NCI-H345 (cell line): ENCODE data around the gene CBARP.

Source experiments
- DNase-seq: peaks from one replicate; lab custom pipeline; 2025; lab: John Stamatoyannopoulos, UW

The CBARP gene

DNA sequence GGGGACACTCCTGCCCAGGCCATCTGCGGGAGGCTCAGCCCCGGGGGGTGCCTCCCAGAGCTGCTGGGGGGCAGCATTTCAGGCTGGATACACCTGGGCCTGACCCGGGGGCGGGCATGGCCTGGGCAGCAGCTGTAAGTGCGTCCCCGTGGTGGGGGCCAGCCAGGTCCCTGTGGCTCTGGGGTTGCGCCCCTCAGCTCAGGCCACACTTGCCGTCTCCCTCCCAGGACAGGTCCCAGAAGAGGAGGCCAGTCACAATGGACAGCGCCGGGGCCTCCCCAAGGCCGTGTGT lies 11.6 kb downstream of the CBARP start:
- DNase-seq: no peak

DNA sequence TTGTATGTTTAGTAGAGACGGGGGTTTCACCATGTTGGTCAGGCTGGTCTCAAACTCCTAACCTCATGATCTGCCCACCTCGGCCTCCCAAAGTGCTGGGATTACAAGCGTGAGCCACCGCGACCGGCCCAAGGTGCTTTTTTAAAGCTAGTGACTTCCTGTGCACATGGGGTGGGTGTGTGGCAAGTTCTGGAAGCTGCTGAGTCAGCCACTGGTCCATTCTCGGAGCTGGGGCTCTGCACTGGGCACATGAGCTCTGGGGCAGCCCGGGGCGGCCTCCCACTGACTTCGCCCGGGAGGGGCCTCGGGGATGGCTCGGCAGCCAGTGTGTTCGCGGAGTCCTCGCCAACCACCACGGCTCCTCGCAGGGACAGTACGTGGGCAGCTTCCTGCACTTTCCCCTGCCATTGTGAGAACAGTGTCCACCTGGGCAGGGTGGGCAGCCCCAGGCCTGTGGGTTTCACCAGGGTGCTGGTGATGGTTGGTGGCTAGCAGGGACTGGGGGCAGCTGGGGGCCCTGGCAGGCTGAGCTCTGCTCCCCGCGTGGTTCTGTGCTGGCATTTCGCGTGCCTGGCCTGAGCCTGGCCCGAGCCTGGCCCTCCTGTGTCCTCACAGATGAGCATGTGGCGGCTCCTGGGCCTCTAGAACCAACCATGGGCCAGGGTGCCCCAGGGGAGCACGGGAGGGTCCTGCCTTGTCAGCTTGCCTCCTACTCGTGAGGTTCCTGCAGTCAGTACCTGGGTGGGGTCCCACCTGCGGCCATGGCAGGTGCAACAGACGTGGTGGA lies 12.2 kb downstream of the CBARP start:
- no peak for DNase-seq

DNA sequence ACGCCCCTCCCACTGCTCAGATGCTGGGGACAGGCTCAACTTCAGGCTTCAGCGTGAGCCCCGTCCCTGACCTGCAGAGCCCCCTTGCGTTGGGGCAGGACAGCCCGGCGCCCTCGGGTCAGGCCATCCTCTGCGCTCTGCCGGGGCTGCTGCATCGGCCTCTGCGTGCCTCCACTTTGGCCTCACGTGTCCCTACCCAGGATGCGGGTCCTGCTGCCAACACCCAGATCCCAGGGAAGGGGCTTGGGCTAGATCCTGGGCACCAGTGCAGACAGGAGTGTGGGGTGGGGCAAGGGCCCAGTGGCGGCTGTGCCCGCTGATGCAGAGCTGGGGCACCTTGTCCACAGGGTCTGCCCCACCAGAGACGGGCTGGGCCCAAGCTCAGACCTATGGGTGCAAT lies 13.0 kb downstream of the CBARP start:
- no peak for DNase-seq

DNA sequence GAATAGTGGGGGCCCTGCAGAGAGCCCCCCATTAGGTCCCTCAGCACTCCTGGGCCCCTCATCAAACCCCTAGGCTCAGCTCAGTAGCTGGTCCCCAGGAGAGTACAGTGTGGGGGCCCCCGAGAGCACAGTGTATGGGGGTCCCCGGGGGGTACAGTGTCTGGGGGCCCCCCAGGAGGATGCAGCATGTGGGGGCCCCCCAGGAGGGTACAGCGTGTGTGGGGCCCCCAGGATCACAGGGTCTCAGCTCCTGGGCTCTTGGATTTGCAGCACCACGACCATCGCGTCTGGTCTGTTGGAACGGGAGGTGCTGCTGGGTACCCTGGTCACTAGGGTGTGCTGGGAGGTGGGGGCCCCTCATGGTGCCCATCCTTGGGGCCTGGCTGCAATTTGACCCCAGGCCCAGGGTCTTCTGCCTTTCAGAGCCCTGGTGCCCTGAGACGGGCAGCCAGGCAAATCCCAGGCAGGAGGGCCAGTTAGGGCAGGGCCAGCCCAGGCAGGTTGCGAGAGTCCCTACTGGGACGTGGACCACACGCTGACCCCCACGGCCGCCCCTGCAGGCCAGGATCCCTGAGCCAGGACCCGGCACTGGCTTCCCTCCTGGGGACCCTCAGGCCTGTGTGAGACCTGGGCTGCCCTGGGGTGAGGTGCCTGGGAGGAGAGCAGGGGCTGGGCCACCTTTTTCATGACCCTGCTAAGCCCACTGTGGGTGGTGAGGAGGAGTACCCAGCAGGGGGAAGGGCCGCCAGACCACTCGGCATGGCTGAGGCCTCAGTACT lies 13.6 kb downstream of the CBARP start:
- no peak for DNase-seq

DNA sequence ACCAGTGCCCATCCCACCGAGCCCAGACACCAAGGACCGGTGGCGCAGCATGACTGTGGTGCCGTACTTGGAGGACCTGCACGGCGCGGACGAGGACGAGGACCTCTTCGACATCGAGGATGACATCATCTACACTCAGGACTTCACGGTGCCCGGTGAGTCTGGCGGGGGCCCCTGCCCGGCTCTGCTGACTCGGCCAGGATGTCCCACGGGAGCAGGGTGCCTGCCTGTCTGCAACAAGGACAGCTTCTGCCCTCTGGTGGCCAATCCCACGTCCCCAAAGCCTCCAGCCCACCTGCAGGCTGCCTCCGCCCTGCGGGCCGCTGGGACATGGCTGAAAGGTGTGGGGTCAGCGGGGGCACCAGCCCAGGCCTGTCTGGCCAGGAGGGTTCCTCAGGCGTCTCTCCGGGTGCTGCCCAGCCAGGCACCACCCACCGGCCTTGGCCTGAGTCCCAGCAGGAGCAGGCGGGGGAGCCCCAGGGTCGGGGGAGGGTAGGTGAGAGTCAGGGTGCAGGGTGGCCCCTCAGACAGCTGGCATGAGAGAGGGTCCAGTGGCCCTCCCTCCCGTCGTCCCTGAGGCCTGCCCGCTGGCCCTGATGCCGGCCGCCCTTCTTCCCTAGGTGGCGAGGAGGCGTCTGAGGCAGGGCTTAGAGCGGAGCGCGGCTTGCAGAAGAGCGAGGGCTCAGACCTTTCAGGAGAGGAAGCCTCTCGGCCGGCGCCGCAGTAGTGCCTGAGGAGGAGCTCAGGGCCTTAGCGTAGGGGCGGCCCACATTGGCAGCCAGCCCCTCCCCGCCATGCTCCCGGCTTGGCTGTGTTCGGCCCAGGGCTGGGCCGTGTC lies 14.6 kb downstream of the CBARP start:
- no peak for DNase-seq

DNA sequence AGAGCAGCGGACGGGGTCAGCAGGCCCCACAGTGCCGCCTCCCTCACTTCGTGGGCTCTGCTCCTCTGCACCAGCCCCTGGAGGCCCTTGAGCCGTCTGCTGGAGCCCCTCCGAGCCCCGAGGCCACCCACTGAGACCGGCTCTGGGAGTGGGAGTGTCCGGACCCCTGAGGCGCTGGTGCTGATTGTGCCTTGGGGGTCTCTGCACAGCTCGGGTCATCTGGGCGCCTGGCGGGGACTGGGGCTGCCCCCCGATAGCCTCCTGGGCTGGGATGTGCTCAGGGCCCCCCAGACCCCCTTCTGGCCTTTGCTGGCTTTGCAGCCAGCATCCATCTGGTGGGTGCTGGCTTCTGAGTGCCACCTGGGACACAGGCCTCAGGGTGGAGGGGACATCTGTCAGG lies 15.4 kb downstream of the CBARP start:
- no peak for DNase-seq

DNA sequence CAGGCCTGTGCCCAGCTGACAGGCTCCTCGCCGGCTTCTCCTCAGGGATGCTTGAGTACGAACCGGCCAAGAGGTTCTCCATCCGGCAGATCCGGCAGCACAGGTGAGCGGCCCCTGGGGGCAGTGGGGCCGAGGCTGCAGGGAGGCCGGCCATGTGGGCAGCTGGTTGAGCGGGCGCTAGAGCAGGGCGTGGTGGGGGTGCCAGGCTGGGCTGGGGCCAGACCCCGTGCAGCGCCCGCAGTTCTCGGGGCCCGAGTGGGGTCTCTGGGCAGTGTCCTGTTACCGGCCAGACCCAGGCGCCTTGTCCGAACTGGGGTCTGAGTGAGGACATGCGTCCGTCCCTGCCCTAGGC lies 15.9 kb downstream of the CBARP start:
- no peak for DNase-seq

DNA sequence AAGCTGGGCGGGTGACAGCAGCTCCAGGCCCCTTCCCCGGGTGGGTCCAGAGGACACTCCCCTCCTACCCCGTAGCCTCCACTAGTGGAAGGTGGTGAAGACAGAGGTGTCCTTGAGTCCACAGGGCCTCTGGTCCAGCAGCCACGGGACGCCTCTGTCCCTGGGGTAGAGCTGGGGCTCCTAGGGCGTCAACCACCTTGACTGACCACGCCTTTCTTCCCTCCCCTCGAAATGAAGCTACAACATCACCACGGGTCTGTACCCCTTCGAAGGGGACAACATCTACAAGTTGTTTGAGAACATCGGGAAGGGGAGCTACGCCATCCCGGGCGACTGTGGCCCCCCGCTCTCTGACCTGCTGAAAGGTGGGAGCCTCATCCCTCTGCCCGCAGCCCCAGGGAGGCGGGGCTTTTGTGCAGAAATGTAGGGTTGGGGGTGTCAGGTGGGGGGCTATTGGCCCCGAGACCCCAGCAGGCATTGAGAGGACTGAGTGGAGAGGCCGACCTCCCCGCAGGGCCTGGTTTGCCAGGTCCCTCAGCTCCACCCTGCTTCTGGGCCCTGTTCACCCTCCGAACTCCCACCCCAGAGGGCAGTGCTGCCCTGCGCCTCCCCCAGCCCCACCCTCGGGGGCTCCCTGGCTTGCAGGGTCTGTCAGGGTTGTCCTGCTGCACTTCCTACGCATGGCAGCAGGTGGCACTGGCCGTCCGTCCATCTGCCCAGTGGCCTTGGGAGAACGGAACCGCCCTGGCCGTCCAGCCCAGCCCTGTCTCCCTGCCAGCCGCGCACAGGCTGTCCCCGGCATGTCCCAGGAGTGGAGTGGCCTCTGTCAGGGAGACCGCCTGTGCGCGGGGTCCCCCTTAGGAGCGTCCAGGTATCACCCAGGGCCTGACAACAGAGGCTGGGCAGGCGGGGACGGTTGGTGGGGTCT lies 16.6 kb downstream of the CBARP start:
- DNase-seq: no peak

DNA sequence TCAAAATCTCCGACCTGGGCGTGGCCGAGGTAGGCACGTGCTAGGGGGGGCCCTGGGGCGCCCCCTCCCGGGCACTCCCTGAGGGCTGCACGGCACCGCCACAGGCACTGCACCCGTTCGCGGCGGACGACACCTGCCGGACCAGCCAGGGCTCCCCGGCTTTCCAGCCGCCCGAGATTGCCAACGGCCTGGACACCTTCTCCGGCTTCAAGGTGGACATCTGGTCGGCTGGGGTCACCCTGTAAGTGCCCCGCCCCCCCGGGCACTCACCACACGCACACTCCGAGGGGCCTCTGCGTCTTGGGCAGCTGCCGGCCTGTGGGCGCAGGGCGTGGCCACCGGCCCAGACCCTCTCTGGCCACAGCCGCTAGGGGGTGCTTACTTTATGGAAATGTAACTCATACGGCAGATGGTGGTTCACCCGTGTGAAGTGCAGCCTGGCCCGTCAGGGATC lies 17.3 kb downstream of the CBARP start:
- DNase-seq: no peak

DNA sequence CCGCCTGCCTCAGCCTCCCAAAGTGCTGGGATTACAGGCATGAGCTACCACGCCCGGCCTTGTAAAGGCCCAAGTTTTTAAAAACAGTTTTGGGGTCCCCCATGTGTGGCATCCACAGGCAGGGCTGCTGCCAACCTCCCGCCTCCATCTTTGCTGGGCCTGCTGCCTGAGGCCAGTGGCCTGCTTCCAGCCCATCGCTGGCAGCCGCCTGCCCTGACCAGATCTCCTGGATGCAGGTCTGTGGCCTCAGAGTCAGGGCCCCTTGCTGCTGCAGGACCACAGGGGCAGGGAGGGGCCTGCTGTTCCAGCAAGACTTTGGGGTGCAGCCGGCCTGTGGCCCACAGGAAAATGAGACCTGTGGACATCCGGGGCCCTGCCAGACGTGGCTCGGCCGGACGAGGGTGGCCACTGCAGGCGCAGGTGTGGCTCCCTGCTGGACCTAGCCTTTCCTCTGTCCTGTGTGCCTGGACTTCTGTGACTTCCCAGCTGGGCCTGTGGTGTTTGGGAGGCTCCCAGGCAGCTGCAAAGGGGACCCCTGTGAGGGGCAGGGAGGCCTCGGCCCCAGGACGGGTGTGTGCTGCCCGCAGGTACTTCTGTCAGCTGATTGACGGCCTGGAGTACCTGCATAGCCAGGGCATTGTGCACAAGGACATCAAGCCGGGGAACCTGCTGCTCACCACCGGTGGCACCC lies 17.9 kb downstream of the CBARP start:
- DNase-seq: no peak

DNA sequence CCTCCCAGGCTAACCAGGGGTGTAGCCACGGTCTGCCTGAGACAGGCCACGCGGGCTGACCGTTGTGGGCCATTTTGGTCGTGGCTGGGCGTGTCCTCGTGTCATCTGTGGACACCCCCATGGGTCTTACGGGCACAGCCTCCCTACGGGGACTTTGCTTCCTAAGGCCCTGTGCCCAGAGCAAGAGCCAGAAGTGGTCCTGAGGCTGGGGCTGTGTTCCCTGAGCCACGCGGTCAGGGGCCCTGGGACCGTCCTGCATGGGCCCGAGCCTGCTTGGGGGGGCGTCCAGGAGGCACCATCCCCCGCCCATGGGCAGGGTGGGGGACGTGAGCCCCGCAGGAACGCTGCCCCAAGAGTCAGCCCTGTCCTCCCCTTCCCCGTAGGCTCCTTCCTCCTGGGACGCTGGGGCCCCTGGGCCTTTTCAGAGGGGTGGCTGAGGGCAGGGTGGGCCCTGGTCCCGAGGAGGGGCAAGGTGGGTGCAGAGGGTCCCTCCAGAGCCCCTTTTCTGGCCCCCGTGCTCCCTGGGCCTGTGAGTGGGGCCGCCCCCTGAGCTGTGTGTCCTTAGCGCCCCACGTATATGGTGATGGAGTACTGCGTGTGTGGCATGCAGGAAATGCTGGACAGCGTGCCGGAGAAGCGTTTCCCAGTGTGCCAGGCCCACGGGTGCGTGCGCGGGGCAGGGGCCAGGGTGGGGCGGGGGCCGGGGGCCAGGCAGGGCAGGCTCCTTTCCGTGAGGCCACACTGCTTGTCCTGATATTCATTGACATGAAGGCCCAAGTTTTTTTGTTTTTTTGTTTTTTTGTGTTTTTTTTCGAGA lies 18.8 kb downstream of the CBARP start:
- no peak for DNase-seq

DNA sequence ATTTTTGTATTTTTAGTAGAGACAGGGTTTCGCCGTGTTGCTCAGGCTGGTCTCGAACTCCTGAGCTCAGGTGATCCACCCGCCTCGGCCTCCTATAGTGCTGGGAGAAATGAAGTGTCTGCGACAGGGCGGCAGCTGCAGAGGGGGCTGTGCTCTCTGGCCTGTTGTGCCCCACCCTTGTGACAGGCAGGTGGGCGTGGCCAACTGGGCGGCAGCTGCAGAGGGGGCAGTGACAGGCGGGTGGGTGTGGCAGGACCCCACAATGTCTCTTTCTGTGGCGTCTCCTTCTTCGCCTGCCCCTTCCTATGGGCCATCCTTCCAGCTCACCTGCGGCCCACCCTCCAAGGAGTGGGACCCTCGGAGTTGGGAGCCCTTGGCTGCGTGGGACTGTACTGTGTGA lies 20.4 kb downstream of the CBARP start:
- DNase-seq: no peak

DNA sequence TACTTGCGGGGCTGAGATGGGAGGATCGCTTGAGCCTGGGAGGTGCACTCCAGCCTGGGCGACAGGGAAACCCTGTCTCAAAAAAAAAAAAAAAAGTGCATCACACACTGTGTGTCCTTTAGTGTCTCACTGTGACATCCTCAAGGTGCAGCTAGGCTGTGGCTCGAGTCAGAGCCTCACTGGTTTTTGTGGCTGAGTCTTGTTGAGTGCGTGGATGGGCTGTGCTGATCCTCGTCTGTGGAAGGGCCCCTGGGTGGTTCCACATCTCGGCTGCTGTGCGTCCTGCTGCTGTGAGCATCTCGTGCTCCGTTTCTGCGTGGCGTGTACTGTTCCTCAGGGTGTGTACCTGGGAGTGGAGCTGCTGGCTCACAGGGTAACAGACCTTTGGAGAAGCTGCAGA lies 21.0 kb downstream of the CBARP start:
- DNase-seq: no peak

DNA sequence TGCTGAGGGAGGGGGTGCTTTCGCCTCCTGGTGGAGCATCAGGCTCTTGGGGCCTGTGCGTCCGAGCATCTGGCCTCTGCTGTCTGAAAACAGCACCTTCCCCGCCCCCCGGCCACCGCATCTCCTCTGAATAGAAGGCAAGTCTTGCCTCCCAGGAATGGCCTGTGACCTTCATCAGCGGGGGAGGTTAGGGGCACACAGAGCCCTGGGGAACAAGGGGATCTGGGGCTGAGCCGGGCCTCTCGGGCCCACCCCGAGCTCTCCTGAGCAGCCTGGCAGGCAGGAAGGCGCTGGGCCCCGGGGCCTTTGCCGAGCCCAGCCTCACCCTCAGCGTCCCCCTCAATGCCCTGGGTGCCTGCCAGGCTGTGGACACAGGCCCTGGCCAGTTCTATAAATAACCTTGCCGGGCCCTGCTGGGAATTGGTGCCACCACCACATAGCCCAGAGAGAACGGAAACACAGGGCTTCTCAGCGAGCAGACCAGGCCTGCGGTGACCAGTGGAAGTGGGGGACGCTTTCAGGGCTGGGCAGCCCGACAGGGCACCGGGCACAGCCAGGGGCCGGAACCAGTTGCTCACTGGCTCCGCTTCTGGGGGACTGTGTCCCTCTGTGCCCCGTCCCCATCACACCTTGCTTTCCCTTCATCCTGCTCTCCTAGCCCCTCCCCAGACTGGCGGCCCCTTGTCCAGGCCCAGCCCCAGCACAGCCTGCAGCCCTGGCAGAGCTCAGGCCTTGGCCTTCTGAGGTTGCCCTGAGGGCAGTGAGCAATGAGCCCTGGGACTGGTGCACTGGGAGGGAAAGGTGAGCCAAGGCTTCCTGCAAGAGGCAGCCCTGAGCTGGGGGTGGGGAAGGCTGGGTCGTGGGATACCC lies 22.7 kb downstream of the CBARP start:
- DNase-seq: no peak

DNA sequence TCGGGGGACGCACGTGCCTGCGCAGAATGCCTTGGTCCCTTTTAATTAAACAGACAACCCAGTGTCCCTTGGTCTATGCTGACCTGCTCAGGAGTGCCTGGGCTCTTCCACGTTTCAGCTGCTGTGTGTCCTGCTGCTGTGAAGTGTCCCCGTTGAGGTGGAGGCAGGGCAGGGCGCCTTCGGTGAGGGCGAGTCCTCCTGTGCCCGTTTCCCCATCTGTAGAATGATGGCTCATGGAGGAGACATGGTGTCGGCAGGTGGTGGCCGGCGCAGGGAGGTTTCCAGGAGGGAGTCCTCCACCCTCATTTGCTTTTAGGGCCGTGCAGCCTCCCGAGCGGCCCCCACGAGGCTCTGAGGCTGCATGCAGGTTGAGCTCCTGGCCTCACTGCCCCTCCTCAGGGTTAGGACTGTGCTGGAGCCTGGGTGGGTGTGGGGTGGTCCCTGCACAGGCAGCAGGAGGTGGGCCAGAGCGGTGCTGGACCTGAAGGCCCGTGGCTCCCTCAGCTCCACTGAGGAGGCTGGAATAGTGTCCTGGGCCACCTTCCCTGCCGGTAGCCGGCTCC lies 23.4 kb downstream of the CBARP start:
- DNase-seq: no peak

DNA sequence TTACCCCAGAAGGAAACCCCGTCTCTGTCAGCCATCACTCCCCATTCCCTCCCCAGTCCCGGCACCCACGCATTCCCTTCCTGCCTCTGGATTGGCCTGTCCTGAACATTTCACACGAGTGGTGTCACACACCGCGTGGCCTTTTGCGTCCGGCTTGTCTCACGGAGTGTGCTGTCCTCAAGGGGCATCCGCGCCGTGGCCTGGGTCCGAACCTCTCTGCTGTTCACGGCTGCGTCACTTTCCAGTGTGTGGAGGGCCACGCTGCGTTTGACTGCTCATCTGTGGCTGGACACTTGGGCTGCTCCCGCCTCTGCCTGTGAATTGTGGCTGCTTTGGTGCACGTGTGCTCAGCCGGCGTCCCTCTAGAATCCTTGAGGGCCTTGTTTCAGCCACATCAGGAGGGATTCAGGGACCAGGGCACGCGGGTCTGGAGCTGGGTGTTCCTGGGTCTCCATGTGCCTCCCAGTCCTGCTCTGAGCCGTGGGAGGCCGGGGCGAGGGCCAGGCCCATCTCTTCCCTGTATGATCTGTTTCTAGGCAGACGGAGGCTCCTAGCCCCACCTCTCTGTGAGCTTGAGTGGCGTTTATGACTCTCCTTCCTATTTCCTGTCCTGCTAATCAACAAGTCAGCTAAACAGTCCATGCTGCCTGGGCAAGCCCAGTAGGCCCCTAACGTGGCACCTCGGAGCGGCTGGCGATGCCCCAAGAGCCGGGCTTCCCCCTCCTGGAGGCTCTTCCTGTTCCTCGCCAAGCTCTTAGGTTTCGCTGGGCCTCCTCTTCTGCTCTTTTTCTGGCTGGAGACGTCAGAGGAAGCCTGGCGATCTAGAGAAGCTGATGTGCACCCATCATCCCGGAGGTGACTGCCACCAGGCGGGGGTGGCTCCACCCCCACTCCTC lies 24.2 kb downstream of the CBARP start:
- no peak for DNase-seq

DNA sequence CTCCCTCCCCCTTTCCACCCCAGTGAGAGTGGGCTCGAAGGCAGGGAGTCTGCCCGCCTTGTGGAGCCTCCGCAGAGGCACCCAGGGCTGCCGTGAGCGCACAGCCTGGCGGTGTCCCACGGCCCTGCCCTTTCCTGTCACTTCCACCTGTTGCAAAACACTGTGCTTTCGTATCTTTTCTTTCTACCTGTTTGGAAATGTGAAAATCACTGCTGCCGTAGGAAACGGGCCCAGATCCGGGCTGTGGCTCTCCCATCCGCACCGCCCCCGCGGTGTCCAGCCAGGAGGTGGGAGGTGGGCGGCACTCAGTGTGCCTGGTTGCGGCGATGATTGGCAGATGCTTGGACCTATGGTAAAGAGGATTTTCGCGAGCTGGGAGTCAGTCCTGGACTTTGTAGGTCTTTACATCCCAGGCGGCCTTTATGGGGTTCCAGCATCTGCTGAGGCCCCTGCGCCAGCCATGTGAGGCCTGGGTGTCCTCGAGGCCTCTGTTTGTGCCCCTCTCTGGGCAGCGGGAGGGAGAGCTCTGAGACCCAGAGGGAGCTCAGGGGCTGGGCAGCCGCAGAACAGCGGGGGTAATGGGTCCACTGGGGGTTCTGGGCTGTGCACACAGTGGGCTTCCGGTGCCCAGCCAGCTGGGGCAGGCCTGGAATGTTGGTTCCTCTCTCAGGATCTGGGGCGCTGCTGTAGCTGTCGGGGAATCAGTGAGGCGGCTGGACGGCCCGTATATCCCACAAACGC lies 26.1 kb downstream of the CBARP start:
- DNase-seq: no peak
